22Rv1 (cell line): Measurements from ENCODE around the gene NDOR1.

Source experiments
- H3K27ac ChIP-seq: fragments of 450-650 bp; 2 replicates; pipeline ENCODE4 v1.5.1; 2017
- ZFX ChIP-seq: fragments of 450-650 bp; IDR thresholded peaks from 2 replicates; pipeline ENCODE4 v1.6.1; 2017; ENCODE audit warnings: antibody characterized with exemption, borderline replicate concordance
- TF ChIP-seq, protein P1 (sequence below): fragments of 450-650 bp; IDR thresholded peaks from 2 replicates; pipeline ENCODE4 v1.5.1; 2017; ENCODE audit warnings: mild to moderate bottlenecking

The NDOR1 gene

DNA sequence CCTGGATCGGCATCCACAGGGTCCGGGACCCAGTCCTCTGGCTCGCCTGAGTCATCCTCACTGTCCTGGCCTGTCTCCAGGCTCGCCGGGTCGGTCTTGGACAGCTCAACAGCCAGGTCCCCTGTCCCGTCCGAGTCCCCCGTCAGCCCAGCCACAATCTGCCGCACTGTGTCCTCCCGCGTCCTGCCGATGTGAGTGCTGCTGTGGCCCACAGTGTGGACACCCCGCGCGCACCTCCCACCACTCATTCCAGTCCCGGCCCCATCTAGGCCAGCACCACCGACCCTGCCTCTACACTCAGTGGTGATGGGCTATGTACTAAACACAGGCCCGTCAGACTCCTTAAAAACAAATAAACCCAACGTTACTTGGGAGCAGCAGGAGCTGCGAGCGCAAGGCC lies 23.8 kb upstream of the NDOR1 start:
- TF ChIP-seq ZFX: no peak
- TF ChIP-seq, protein P1, sequence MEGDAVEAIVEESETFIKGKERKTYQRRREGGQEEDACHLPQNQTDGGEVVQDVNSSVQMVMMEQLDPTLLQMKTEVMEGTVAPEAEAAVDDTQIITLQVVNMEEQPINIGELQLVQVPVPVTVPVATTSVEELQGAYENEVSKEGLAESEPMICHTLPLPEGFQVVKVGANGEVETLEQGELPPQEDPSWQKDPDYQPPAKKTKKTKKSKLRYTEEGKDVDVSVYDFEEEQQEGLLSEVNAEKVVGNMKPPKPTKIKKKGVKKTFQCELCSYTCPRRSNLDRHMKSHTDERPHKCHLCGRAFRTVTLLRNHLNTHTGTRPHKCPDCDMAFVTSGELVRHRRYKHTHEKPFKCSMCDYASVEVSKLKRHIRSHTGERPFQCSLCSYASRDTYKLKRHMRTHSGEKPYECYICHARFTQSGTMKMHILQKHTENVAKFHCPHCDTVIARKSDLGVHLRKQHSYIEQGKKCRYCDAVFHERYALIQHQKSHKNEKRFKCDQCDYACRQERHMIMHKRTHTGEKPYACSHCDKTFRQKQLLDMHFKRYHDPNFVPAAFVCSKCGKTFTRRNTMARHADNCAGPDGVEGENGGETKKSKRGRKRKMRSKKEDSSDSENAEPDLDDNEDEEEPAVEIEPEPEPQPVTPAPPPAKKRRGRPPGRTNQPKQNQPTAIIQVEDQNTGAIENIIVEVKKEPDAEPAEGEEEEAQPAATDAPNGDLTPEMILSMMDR: no peak
- no peak overlapping the region for H3K27ac ChIP-seq

DNA sequence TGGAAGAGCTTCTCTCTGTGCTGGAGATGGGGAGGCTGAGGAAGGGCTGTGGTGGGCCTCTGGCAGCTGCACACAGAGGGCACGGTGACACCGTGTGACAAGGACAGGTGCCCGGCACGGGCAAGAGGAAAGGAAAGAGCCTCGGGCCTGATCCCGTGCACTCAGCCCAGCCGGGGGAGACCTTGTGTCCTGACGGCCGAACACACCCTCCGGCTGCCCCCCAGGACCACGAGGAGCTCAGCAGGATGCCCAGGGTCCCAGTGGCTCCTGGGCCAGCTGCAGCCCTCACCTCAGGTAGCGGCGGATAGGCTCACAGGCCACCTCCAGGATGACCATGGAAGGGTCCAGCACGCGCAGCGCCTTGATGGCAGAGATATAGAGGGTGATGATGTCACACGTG lies 22.7 kb upstream of the NDOR1 start:
- no peak overlapping the region for H3K27ac ChIP-seq
- TF ChIP-seq ZFX: no peak
- TF ChIP-seq, protein P1: no peak

- H3K27ac ChIP-seq: no peak overlapping the region
- no peak for TF ChIP-seq ZFX
- TF ChIP-seq, protein P1: no peak
These were observed 21.4 kb upstream of the NDOR1 start for GRCh38 chr9:137183980-137184595.

- TF ChIP-seq, protein P1: no peak
- no peak for TF ChIP-seq ZFX
These were observed 20.4 kb upstream of the NDOR1 start for GRCh38 chr9:137184881-137185660.

GRCh38 chr9:137185921-137186320 lies 19.6 kb upstream of the NDOR1 start:
- TF ChIP-seq, protein P1: no peak
- no peak for TF ChIP-seq ZFX
- no peak overlapping the region for H3K27ac ChIP-seq

More at GRCh38 chr9:137184881-137185660, 20.4 kb upstream of the NDOR1 start:
- H3K27ac ChIP-seq: no peak overlapping the region

DNA sequence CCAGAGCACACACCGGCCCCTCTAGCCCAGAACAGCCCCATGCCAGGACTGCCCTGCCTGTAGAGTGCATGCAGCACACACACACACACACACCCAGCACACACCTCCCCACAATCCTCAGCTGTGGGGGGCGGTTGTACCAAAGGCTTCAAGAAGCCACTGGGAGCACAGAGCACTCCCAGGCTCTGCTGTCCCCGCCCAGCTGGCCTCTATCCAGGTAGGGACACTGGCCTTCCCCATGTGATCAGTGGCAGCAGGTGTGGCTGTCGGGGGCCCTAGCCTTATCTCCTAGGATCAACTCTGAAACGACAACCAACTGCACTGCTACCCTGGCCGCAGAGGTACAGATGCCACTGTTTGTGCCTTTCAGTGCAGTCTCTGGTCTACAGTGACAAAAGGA lies 19.1 kb upstream of the NDOR1 start:
- no peak overlapping the region for H3K27ac ChIP-seq
- TF ChIP-seq ZFX: no peak
- TF ChIP-seq, protein P1: no peak

DNA sequence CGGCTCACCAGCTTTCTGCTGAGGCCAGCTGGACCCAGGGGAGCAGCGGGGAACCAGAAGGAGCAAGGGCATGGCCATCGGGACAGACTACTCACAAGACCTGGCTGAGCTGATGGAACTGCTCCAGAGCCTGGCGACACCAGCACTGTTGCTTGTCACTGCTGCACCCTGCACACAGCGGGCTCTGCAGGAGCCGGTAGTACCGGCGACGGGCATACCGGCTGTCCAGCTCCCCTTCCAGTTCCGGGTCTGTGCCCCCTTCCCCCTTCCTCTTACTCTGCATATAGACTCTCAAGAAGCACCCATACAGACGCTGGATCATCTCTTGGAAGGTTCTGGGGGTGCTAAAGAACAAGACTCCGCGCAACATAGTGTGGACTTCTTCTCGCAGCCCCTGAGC lies 18.1 kb upstream of the NDOR1 start:
- TF ChIP-seq ZFX: no peak
- TF ChIP-seq, protein P1: no peak
- H3K27ac ChIP-seq: no peak overlapping the region
